Ascending aorta (tissue), 2 donors: ENCODE data around the gene YAP1. TPM values are rescaled to one million over a fixed set of nuclear protein-coding genes. Genes with fewer than 3 reads are reported as not detected.

ENCODE experiments used
- DNase-seq, 2 donors: peaks; one replicate each; pipeline ENCODE4 v3.0.0-alpha.2; 2019; ENCODE audit warnings: low spot score in 2 of 2
- H3K27ac ChIP-seq, 2 donors: fragments of 200-600 bp; sonication (generic); one replicate each; pipeline ENCODE4 v1.5.1; 2016 to 2017; ENCODE audit warnings: mild to moderate bottlenecking in 1 of 2
- H3K27me3 ChIP-seq: fragments of 200-600 bp; sonication (generic); one replicate; pipeline ENCODE4 v1.5.1; 2017
- H3K36me3 ChIP-seq, 2 donors: fragments of 200-600 bp; sonication (generic); one replicate each; pipeline ENCODE4 v1.5.1; 2016
- H3K4me1 ChIP-seq, 2 donors: fragments of 200-600 bp; sonication (generic); one replicate each; pipeline ENCODE4 v1.5.1; 2016 to 2017; ENCODE audit warnings: mild to moderate bottlenecking in 1 of 2
- H3K4me3 ChIP-seq, 2 donors: fragments of 200-600 bp; sonication (generic); one replicate each; pipeline ENCODE4 v1.5.1; 2016 to 2017; ENCODE audit warnings: mild to moderate bottlenecking in 1 of 2
- H3K9me3 ChIP-seq, 2 donors: fragments of 200-600 bp; sonication (generic); one replicate each; pipeline ENCODE4 v1.5.1; 2016
- CTCF ChIP-seq, 3 experiments: fragments of 200-600 bp in 2 of 3; fragments of 450-650 bp in 1 of 3; sonication (generic) in 2 of 3; IDR thresholded peaks; one replicate each; pipeline ENCODE4 v1.5.1; 2016 to 2019; ENCODE audit warnings: antibody characterized with exemption in 3 of 3, mild to moderate bottlenecking in 1 of 3, moderate library complexity in 1 of 3
- intact Hi-C: fragments of 100-400 bp; cut with DNase I; formaldehyde crosslinking; loops from one replicate; pipeline ENCODE4 v1.15.1; 2023
- total RNA-seq: library from RNA; depleted of rRNA; stranded (reverse); fragments of >200 nt; gene quantifications from one replicate; pipeline ENCODE4 v1.1.0, GENCODE V29; 2016

YAP1 gene
- total RNA-seq, 1 donor from 2014 or later: 516 TPM

- Histone ChIP-seq H3K4me3 (no peak overlapping the region), H3K27ac (peak overlapping the region in 1 of 2 donors; percentile 28), H3K36me3 (no peaks in the 10 kb centered on the region), H3K9me3 (no peaks in the 10 kb centered on the region), H3K4me1 (peaks cover 2 to 24% of the 10 kb centered on the region in 2 donors), H3K27me3 (no peaks in the 10 kb centered on the region)
- intact Hi-C loops: no loop called here
- DNase-seq: no peak
- no peak for TF ChIP-seq CTCF (IDR thresholded peaks at IDR 0.05)
Observed at GRCh38 chr11:102134597-102134996, 24.4 kb downstream of the YAP1 start.

DNA sequence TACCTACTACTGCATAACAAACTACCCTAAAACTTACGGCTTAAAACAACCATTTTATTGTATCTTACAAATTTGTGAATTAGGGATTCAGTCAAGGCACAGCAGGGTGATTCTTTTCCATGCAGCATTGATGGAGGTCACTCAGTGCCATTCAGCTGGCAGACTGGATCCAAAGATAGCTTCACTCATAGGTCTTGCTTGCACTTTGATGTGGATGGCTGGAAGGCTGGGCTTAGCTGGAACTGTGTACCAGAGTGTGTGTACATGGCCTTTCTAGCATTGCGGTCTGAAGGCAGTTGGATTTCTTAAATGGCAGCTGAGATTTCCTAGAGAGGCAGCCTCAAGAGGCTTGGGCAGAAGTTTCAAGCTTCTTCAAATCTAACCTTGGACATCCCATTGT lies 25.0 kb downstream of the YAP1 start:
- no peaks in the 10 kb centered on the region for H3K36me3 ChIP-seq
- no peak overlapping the region for H3K4me3 ChIP-seq
- intact Hi-C loops: no loop called here
- no peak for DNase-seq
- no peaks in the 10 kb centered on the region for H3K9me3 ChIP-seq
- H3K4me1 ChIP-seq: peaks cover 4 to 29% of the 10 kb centered on the region in 2 donors
- no peak for TF ChIP-seq CTCF (IDR thresholded peaks at IDR 0.05)
- no peaks in the 10 kb centered on the region for H3K27me3 ChIP-seq
- peak overlapping the region; percentile 21 to 28 for H3K27ac ChIP-seq

DNA sequence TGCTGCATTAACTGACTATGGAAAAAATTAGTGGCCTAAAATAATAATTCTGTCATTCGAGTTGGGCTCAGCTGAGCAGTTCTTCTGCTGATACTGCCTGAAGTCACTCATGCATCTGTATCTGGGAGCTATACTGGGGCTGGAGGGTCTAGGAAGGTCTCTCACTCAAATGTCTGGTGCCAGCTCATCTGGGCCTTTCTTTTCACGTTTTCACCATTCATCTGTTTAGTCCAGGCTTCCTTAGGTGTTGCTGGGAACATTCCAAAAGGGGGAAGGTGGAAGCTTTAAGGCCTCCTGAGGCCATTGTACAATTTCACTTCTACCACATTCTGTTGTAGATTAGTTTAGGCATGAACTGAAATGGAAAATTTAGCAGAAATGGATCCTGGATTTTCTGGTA lies 28.0 kb downstream of the YAP1 start:
- Histone ChIP-seq H3K9me3 (no peaks in the 10 kb centered on the region), H3K4me1 (peaks cover 4 to 41% of the 10 kb centered on the region in 2 donors), H3K4me3 (no peak overlapping the region), H3K27ac (peak overlapping the region; percentile 79 to 92), H3K27me3 (no peaks in the 10 kb centered on the region), H3K36me3 (no peaks in the 10 kb centered on the region)
- no peak for TF ChIP-seq CTCF (IDR thresholded peaks at IDR 0.05)
- no peak for DNase-seq
- intact Hi-C loops: loop anchor here (2.0 kb wide), 3 partner anchors 25 to 79 kb away; no protein-coding TSS in a partner anchor

- H3K27me3 ChIP-seq: no peaks in the 10 kb centered on the region
- H3K9me3 ChIP-seq: no peaks in the 10 kb centered on the region
- no peak for DNase-seq
- peak overlapping the region; percentile 79 to 92 for H3K27ac ChIP-seq
- no peak for TF ChIP-seq CTCF (IDR thresholded peaks at IDR 0.05)
- H3K4me1 ChIP-seq: peaks cover 4 to 41% of the 10 kb centered on the region in 2 donors
- no peaks in the 10 kb centered on the region for H3K36me3 ChIP-seq
- intact Hi-C loops: loop anchor here (2.0 kb wide), 3 partner anchors 26 to 78 kb away; no protein-coding TSS in a partner anchor
- H3K4me3 ChIP-seq: no peak overlapping the region
Observed at GRCh38 chr11:102138670-102139069, 28.4 kb downstream of the YAP1 start.

GRCh38 chr11:102139081-102139498 lies 28.8 kb downstream of the YAP1 start:
- intact Hi-C loops: loop anchor here (2.0 kb wide), 3 partner anchors 26 to 78 kb away; no protein-coding TSS in a partner anchor
- peak; percentile 17 to 85 for DNase-seq
- Histone ChIP-seq H3K4me1 (peaks cover 4 to 41% of the 10 kb centered on the region in 2 donors), H3K9me3 (no peaks in the 10 kb centered on the region), H3K36me3 (no peaks in the 10 kb centered on the region), H3K27ac (peak overlapping the region; percentile 82 to 92), H3K27me3 (no peaks in the 10 kb centered on the region), H3K4me3 (peak overlapping the region in 1 of 2 donors; percentile 26)
- TF ChIP-seq CTCF (IDR thresholded peaks at IDR 0.05): no peak

- intact Hi-C loops: no loop called here
- no peaks in the 10 kb centered on the region for H3K9me3 ChIP-seq
- H3K27me3 ChIP-seq: no peaks in the 10 kb centered on the region
- H3K36me3 ChIP-seq: no peaks in the 10 kb centered on the region
- H3K27ac ChIP-seq: peak overlapping the region; percentile 82 to 84
- H3K4me3 ChIP-seq: no peak overlapping the region
- TF ChIP-seq CTCF (IDR thresholded peaks at IDR 0.05): no peak
- DNase-seq: no peak
- H3K4me1 ChIP-seq: peaks cover 10 to 57% of the 10 kb centered on the region in 2 donors
Observed at GRCh38 chr11:102142333-102142732, 32.1 kb downstream of the YAP1 start.
